Esophagus squamous epithelium (tissue), 5 donors: ENCODE data around the gene MRPL24. TPM values are rescaled to one million over a fixed set of nuclear protein-coding genes. Genes with fewer than 3 reads are reported as not detected.

Experiments
- DNase-seq: peaks from one replicate; lab custom pipeline; 2025; lab: John Stamatoyannopoulos, UW
- H3K27ac ChIP-seq, 4 donors: fragments of 200-600 bp; sonication (generic); one replicate each; pipeline ENCODE4 v1.5.1; 2016 to 2019; ENCODE audit warnings: mild to moderate bottlenecking in 1 of 4
- H3K27me3 ChIP-seq, 4 donors: fragments of 200-600 bp; sonication (generic); 1 replicate in 3 of 4; 2 replicates in 1 of 4; pipeline versions ENCODE4 v1.5.1 to v1.6.0; 2017 to 2021; ENCODE audit warnings: antibody characterized with exemption in 1 of 4
- H3K36me3 ChIP-seq, 3 donors: fragments of 200-600 bp; sonication (generic); one replicate each; pipeline ENCODE4 v1.5.1; 2016 to 2019
- H3K4me1 ChIP-seq, 3 donors: fragments of 200-600 bp; sonication (generic); one replicate each; pipeline ENCODE4 v1.5.1; 2017 to 2019
- H3K4me3 ChIP-seq, 4 donors: fragments of 200-600 bp; sonication (generic); 1 replicate in 3 of 4; 2 replicates in 1 of 4; pipeline ENCODE4 v1.5.1; 2016 to 2019; ENCODE audit warnings: mild to moderate bottlenecking in 2 of 4, moderate library complexity in 1 of 4
- H3K9me3 ChIP-seq, 3 donors: fragments of 200-600 bp; sonication (generic); one replicate each; pipeline ENCODE4 v1.5.1; 2016 to 2019
- POLR2A ChIP-seq, 4 donors: fragments of 450-650 bp; IDR thresholded peaks; one replicate each; pipeline ENCODE4 v1.6.1; 2017; ENCODE audit warnings: antibody characterized with exemption in 4 of 4, mild to moderate bottlenecking in 4 of 4, moderate library complexity in 3 of 4
- WGBS, 2 donors: methylation state at CpG; one replicate each; pipeline ENCODE4 v1.1.5; 2018; 5-methylcytosine and 5-hydroxymethylcytosine counted together
- intact Hi-C: fragments of 100-400 bp; cut with DNase I; formaldehyde crosslinking; loops from one replicate; pipeline ENCODE4 v1.15.0; 2022
- total RNA-seq, 4 donors: library from RNA; depleted of rRNA; stranded (reverse); fragments of >200 nt; gene quantifications; one replicate each; pipeline ENCODE4 v1.1.0, GENCODE V29; 2016
- TF ChIP-seq, protein P1 (sequence below), 6 experiments: fragments of 450-650 bp in 4 of 6; fragments of 200-600 bp in 2 of 6; sonication (generic) in 2 of 6; IDR thresholded peaks; one replicate each; pipeline ENCODE4 v1.5.1; 2016 to 2019; ENCODE audit warnings: antibody characterized with exemption in 6 of 6, mild to moderate bottlenecking in 4 of 6, moderate library complexity in 4 of 6
- donor health status: DM: yes; HTN: yes; CAD: no.

MRPL24 gene
- 10 to 100 TPM; 39.5 to 45.8 (median 42.3) TPM for total RNA-seq

- Histone ChIP-seq H3K4me3 (peak within 1 kb of the TSS; percentile 50 to 90 (median 83)), H3K4me1 (peaks cover 6 to 54% (median 23%) of the 10 kb centered on the region in 3 donors), H3K9me3 (no peaks in the 10 kb centered on the region), H3K27me3 (no peaks in the 10 kb centered on the region), H3K27ac (peak within 1 kb of the TSS; percentile 76 to 95 (median 92)), H3K36me3 (peaks cover 34 to 66% (median 41%) of the 10 kb centered on the region in 3 donors)
- peak; percentile 91 for DNase-seq
- peak in 2 of 4 donors; percentile 31 to 54 for TF ChIP-seq POLR2A (IDR thresholded peaks at IDR 0.05)
- TF ChIP-seq, protein P1, sequence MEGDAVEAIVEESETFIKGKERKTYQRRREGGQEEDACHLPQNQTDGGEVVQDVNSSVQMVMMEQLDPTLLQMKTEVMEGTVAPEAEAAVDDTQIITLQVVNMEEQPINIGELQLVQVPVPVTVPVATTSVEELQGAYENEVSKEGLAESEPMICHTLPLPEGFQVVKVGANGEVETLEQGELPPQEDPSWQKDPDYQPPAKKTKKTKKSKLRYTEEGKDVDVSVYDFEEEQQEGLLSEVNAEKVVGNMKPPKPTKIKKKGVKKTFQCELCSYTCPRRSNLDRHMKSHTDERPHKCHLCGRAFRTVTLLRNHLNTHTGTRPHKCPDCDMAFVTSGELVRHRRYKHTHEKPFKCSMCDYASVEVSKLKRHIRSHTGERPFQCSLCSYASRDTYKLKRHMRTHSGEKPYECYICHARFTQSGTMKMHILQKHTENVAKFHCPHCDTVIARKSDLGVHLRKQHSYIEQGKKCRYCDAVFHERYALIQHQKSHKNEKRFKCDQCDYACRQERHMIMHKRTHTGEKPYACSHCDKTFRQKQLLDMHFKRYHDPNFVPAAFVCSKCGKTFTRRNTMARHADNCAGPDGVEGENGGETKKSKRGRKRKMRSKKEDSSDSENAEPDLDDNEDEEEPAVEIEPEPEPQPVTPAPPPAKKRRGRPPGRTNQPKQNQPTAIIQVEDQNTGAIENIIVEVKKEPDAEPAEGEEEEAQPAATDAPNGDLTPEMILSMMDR (IDR thresholded peaks at IDR 0.05): peak in 1 of 6 experiments; percentile 18
- 0% methylated on average over 15 to 18 of the region's 38 CpGs for WGBS, 2 donors
- intact Hi-C loops: no loop called here
Measured at GRCh38 chr1:156740741-156741480, at the start of gene MRPL24. Gene MRPL24, minus strand, starts transcription at chr1:156741088. Its CDS starts 2,384 bp downstream, at chr1:156738704.

DNA sequence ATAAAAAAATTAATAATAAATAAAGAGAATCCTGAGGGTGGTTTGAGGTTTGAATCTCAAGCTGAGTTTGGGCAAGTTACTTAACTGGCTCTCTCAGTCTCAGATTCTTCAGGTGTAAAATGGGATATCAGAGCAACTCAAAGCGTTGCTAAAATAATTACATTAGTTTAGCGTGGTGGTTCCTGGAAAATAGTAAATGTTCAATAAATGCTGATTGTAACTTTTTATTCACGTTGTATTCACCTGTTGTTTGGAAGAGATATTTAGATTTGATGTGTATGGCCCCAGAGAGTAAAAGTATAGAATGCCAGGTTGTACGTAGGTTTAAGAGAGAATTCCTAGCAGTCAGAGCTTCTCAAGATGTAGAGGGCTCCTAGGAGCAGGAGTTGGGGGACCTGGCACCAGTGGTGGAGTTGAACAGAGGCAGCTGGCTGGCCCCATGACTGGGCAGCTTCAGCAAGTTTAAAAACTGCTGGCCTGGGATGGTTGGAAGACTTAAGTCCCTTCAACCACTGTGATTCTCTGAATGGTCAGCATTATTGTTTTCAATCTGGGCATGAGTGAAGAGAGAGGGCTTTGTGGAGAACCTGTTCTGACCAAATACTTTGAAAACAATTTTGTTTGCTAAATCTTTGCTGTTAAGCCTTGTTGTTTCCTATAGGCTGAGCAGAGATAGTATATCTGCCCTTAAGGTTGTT is 48.9 kb upstream of the MRPL24 start:
- TF ChIP-seq POLR2A (IDR thresholded peaks at IDR 0.05): no peak
- TF ChIP-seq, protein P1 (IDR thresholded peaks at IDR 0.05): no peak
- Histone ChIP-seq H3K36me3 (peaks cover 14 to 100% (median 34%) of the 10 kb centered on the region in 3 donors), H3K27ac (no peak overlapping the region), H3K27me3 (no peaks in the 10 kb centered on the region), H3K4me3 (no peak overlapping the region), H3K9me3 (no peaks in the 10 kb centered on the region), H3K4me1 (no peaks in the 10 kb centered on the region)
- intact Hi-C loops: no loop called here
- 81 to 84% methylated on average over 4 of the region's 4 CpGs for WGBS, 2 donors
- no peak for DNase-seq

DNA sequence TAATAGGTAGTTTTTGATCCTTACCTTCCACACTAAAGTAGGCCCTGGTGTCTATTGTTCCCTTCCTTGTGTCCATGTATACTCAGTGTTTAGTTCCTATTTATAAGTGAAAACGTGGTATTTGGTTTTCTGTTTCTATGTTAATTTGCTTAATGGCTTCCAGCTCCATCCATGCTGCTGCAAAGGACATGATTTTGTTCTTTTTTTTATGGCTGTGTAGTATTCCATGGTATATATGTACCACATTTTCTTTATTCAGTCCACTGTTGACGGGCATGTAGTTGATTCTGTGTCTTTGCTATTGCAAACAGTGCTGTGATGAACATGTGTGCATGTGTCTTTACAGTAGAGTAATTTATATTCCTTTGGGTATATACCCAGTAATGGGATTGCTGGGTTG is 47.2 kb upstream of the MRPL24 start:
- no peaks in the 10 kb centered on the region for H3K4me1 ChIP-seq
- H3K27ac ChIP-seq: no peak overlapping the region
- no peak for DNase-seq
- TF ChIP-seq, protein P1 (IDR thresholded peaks at IDR 0.05): no peak
- no peak for TF ChIP-seq POLR2A (IDR thresholded peaks at IDR 0.05)
- intact Hi-C loops: no loop called here
- H3K4me3 ChIP-seq: no peak overlapping the region
- H3K36me3 ChIP-seq: peaks cover 14 to 100% (median 32%) of the 10 kb centered on the region in 3 donors
- no peaks in the 10 kb centered on the region for H3K27me3 ChIP-seq
- 92 to 96% methylated on average over 2 of the region's 2 CpGs for WGBS, 2 donors
- H3K9me3 ChIP-seq: no peaks in the 10 kb centered on the region

DNA sequence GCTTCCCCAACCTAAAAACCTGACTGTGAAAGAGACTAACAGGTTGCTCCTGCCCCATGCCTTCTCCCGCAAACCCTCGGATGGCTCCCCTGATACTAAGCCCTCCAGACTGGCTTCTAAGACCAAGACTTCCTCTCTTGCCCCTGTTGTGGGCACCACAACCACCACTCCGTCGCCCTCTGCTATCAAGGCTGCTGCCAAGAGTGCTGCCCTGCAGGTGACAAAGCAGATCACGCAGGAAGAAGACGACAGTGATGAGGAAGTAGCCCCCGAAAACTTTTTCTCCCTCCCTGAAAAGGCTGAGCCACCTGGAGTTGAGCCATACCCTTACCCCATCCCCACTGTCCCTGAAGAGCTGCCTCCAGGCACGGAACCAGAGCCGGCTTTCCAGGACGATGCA is 45.8 kb upstream of the MRPL24 start:
- intact Hi-C loops: no loop called here
- TF ChIP-seq, protein P1 (IDR thresholded peaks at IDR 0.05): no peak
- TF ChIP-seq POLR2A (IDR thresholded peaks at IDR 0.05): no peak
- peaks cover 8 to 99% (median 32%) of the 10 kb centered on the region in 3 donors for H3K36me3 ChIP-seq
- H3K27ac ChIP-seq: no peak overlapping the region
- H3K9me3 ChIP-seq: no peaks in the 10 kb centered on the region
- H3K27me3 ChIP-seq: no peaks in the 10 kb centered on the region
- no peak for DNase-seq
- H3K4me1 ChIP-seq: peaks cover 0 to 6% (median 5%) of the 10 kb centered on the region in 3 donors
- H3K4me3 ChIP-seq: no peak overlapping the region
- WGBS, 2 donors: 60 to 97% methylated on average over 5 to 6 of the region's 10 CpGs

- Histone ChIP-seq H3K27me3 (no peaks in the 10 kb centered on the region), H3K4me3 (no peak overlapping the region), H3K27ac (no peak overlapping the region), H3K9me3 (no peaks in the 10 kb centered on the region), H3K36me3 (peaks cover 0 to 99% (median 24%) of the 10 kb centered on the region in 3 donors), H3K4me1 (peaks cover 0 to 13% (median 8%) of the 10 kb centered on the region in 3 donors)
- intact Hi-C loops: no loop called here
- TF ChIP-seq, protein P1 (IDR thresholded peaks at IDR 0.05): no peak
- TF ChIP-seq POLR2A (IDR thresholded peaks at IDR 0.05): no peak
- WGBS, 2 donors: 87 to 88% methylated on average over 6 of the region's 6 CpGs
- DNase-seq: no peak
Measured at GRCh38 chr1:156785458-156785857, 44.6 kb upstream of the MRPL24 start.
